ENCODE measurements around the gene SMIM24.
"Not testable (repeated sequence)": the region's sequence is repeated elsewhere in the genome, so short reads cannot be mapped to it uniquely, and the experiment has no call there.

Gene SMIM24

GRCh38 chr19:3514930-3515329 is 34.6 kb upstream of the SMIM24 start:
- no peak for DNase-seq (ENCODE audit: low read depth in 3 of 3)

GRCh38 chr19:3513229-3514140 is 33.2 kb upstream of the SMIM24 start:
- DNase-seq (ENCODE audit: low read depth in 3 of 3), result no peak

- no peak for DNase-seq (ENCODE audit: low read depth in 3 of 3)
Measured at GRCh38 chr19:3512562-3513228, 32.4 kb upstream of the SMIM24 start.

DNA sequence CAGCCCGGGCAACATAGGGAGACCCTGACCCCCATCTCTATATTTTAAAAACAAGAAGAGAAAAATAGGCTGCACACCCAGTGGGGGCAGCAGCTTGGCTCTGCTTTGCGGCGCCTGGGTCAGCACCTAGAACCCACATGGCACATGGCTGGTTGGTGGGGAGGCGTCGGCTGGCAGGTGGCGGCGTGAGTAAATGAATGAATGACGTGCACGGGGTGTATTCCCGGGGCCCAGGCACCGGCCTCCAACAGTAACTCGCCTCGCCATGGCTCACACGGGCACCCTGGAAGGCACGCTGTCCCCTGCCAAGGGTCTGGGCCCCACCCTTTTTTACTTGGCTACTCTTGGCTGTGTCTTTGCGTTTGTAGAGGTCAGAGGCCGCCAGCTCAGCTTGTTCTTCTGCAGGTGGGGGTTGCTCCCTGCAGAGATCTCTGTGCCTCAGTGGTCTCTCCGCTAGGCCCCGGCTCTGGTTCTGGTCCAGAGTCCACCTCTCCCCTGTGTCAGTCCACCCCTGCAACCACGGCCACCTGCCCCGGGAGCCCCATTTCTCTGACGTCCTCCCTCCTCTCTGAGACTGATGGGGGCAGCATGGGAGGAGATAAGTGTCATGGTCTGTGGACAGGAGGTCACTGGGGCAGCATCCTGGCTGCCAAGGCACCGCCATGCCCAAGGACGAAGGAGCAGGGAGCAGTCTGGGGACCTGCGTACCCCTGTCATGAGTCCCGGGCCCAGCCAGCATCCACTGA is 31.4 kb upstream of the SMIM24 start:
- DNase-seq (ENCODE audit: low read depth in 3 of 3), result no peak

DNA sequence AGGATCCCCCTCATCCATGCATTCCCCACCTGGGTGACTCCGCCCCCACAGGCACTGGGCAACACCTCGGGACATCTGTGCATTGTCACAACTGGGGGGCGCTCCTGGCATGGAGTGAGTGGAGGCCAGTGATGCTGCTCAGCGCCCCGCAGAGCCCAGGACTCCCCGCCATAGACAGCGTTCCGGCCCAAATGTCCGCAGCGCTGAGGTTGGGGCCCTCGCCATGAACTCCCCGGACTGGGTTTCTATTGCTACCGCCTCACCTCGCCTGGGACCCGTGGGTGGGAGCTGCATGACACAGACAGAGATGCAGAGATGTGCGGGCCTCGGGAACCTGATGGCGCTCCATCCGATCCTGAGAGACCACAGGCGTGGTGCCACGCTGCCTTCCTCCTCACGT is 30.4 kb upstream of the SMIM24 start:
- DNase-seq (ENCODE audit: low read depth in 3 of 3), result no peak

DNA sequence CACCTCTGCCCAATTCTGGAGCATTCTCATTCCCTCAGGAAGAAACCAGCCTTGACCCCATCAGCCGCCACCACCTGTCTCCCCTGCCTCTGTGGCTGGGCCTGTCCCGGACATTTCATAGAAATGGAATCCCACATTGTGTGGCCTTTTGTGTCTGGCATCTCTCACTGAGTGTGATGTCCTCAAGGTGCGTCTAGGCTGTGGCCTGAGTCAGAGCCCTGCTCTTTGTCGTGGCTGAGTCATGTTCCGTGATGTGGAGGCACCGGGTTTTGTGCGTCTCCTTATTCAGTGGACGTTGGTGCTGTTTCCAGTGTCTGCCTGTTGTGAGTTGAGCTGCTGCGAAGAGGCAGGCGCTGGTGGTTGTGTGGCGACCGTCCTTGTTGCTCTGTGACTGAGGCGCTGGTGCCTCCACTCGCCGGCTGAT is 29.3 kb upstream of the SMIM24 start:
- peak in 1 of 3 experiments; percentile 46 for DNase-seq (ENCODE audit: low read depth in 3 of 3)

- DNase-seq (ENCODE audit: low read depth in 3 of 3), result no peak
Measured at GRCh38 chr19:3508771-3509535, 28.6 kb upstream of the SMIM24 start.

GRCh38 chr19:3508121-3508661 is 27.9 kb upstream of the SMIM24 start:
- not testable (repeated sequence) for DNase-seq (ENCODE audit: low read depth in 3 of 3)

GRCh38 chr19:3507371-3508120 is 27.2 kb upstream of the SMIM24 start:
- peak in 1 of 3 experiments; percentile 45 for DNase-seq (ENCODE audit: low read depth in 3 of 3)

DNA sequence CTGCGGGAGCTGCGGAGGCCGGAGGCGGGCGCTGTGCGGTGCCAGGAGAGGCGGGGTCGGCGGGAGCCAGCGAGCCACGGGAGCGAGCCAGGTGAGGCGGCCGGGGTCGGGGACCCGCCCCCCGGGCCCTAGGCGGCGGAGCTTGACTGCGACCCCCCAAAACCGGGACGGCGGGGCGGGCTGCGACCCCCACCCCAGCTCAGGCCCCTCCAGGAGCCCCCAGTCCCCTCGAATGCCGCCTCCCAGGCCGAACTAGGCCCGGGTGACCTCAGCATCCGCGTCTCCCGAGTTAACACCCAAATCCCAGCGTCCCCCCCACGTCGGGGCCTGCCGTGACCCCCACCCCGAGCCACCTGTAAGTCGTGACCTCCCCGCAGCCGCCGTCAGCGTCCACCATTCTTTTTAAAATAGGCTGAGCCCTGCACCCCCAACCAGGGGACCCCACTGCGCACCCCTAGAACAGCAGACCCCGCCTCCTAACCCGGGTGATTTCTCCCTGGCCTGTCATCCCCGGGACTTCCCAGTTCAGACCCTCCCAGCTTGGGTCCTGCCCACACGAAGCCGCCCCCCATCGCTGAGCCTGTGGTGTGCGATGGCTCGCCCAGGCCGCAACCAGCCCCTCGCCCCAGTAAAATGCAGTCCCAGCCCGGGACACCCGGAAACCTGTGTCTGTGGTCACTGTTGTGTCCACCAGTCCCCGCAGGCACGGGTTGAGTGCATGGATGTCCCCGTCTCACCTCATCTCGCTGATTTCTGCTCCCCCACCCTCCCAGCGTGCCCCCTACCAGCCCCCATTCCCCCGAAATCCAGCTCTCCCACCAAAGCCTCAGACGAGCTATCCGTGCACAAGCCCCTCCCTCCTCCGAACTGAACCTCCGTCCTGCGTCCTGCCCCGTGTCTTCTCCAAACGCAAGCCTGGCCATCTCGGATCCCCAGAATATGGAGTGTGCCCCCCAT is 26.3 kb upstream of the SMIM24 start:
- DNase-seq (ENCODE audit: low read depth in 3 of 3), result peak in 1 of 3 experiments; percentile 13

DNA sequence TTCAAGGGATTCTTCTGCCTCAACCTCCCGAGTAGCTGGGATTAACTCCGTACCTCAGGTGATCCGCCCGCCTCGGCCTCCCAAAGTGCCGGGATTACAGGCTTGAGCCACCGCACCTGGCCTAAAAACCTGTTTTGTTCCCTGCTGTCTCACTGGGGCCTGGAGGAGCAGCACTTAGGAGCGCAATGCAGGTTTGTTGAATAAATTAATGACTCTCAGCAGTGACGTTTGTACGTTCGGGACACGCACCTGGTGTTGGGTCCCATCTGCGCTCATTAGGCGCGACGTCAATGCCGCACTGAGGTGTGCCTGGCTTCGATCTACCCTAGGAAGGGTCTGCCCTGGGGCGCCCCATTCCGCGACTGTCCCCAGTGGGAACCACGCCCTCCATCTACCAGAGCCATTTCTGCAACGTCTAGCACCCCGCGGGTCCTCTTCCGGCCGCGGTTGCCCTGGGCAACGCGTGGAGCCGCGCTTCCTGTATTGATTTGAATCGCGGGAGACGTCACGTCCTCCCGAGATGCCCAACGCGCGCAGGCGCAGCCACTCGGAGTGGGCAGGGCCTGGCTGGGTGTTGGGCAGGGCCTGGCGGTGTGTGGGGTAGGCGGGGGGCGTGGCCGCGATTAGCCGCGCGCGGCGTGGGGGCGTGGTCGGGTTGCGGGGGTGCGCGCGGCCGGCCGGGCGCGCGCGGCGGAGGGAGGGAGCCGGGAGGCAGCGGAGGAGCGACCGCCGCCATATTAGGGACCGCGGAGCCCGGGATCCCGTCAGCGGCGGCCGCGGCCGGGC is 25.5 kb upstream of the SMIM24 start, which contains the start of gene FZR1:
TSS of gene FZR1 (plus strand) at position 714 of the 786 bp plus-strand sequence. CDS start 16,679 bp downstream, outside the sequence.
- DNase-seq (ENCODE audit: low read depth in 3 of 3), result peak; percentile 99

GRCh38 chr19:3504735-3505134 is 24.4 kb upstream of the SMIM24 start:
- DNase-seq (ENCODE audit: low read depth in 3 of 3), result no peak

- no peak for DNase-seq (ENCODE audit: low read depth in 3 of 3)
Measured at GRCh38 chr19:3503036-3503572, 22.8 kb upstream of the SMIM24 start.

DNA sequence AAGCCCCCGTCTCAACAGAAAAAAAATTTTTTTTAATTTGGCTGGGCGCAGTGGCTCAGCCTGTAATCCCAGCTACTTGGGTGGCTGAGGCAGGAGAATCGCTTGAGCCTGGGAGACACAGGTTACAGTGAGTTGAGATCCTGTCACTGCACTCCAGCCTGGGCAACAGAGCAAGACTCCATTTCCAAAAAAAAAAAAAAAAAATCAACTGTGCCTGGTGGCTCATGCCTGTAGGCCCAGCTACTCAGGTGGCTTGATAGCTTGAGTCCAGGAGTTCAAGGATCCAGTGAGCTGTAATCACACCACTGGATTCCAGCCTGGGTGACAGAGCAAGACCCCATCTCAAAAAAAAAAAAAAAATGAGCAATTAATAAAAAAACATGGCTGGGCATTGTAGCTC is 21.5 kb upstream of the SMIM24 start:
- DNase-seq (ENCODE audit: low read depth in 3 of 3), result no peak

DNA sequence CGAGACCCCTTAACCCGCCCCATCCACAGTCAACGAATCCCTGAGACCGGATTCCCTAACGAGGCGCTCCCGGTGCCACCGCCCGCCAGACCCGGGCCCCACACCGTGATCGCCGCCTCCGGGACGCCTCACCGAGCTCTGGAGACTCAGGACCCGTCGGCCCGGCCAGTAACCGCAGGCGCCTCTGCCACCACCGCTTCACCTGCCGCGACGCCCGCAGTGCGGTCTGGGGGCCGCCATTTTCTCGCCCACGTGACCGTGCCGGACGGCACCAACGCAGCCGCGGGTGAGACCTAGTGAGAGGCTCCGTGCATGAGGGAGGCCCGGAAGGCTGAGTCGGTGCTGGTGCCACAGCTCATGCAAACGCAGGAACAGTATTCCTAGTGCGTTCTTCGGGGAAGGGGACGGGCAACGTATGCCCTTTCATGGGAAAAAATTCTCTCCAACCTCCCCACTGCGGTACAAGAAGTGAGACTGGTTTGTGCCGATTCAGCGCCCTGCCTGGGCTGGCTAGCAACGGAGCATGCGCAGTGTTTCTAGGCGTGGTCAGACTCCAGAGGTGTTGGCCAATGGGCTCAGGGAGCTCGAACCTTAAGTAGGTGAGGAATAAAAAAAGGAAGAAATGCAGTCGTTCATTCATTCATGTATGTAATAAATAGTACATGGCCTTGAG is 20.2 kb upstream of the SMIM24 start, which contains the start of gene DOHH:
TSS of gene DOHH (minus strand) at position 246 of the 673 bp plus-strand sequence. CDS start 3,860 bp downstream, outside the sequence.
- peak; percentile 92 to 97 (median 95) for DNase-seq (ENCODE audit: low read depth in 3 of 3)

DNA sequence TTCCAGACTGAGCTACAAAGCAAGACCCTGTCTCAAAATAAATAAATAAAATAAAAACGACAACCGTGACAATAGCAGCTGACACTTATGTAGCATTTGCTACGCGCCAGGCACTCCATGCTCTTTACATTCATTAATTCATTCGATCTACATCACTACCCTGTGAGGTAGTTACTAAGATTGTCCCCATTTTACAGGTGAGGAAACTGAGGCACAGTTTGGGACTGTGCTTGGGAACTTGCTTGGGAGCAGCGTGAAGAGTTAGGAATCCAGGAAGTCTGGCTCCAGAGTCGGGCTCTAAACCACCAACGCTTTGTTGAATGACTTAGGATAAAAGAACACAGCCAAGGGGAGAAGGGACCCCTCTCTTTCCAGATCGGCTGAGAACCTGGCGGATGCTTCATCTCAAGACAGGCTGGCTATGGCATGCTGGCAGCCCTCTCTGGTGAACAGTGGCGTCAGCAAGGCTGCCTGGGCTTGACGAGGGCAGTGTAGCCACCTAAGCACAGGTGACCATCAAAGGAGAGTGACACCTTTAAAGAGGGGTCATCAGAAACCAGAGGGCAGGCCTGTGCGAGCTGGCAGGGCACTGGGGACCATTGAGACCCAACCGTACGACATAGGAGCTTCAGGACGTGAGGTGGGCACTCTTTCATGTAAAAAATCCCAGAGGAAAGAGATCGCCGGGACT is 19.6 kb upstream of the SMIM24 start:
- no peak for DNase-seq (ENCODE audit: low read depth in 3 of 3)

Measured in stimulated activated CD4-positive, alpha-beta T cell treated with anti-CD3 and anti-CD28 coated beads, TNF-alpha, amount 100 ng/mL, for 24 hours (primary cell).